AG04449 (cell line): ENCODE data around the gene WWTR1.
A peak's percentile ranks its signal among the peaks of the same experiment; 100 is the strongest.

Source experiments
- CTCF ChIA-PET: fragments of 350-600 bp; formaldehyde crosslinking; extraction: SDS; loops from one replicate; lab custom pipeline; 2021; ENCODE audit warnings: antibody characterized with exemption; lab: Yijun Ruan, JAX
- POLR2A ChIA-PET: fragments of 400-600, 350-600 bp; formaldehyde crosslinking; extraction: SDS; loops from one replicate; lab custom pipeline; 2020; ENCODE audit warnings: antibody characterized with exemption, inconsistent platforms; lab: Yijun Ruan, JAX
- DNase-seq: peaks from one replicate; pipeline ENCODE4 v3.0.0-alpha.2; 2010; ENCODE audit warnings: low read depth, low spot score
- H3K4me3 ChIP-seq: 2 replicates; pipeline ENCODE4 v1.5.1; 2011; ENCODE audit warnings: low read depth, mild to moderate bottlenecking, control low read depth, low read length
- TF ChIP-seq, protein P1 (sequence below): IDR thresholded peaks from one replicate; pipeline ENCODE4 v1.5.1; 2011; ENCODE audit warnings: mild to moderate bottlenecking, moderate library complexity, low read length, control low read depth, inconsistent platforms; ENCODE audit not compliant: insufficient read depth; ENCODE audit errors: missing control alignments

WWTR1 gene

DNA sequence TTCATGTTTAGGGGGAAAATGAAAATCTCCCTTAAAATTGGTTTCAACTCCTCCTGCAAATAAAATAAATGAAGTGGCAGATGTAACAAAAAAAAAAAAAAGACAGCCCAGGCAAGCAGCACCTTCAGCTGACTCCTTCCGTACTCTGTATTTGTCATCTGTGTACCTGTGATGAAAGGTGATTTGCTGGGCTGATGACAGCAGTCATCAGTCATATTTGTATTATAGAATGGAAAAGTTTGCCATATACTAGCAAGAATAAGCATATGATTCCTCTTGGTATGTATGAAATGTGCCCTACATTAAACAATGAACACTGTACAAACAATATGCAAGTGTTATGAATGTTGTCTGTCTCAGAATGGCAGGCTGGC lies 44.1 kb upstream of the WWTR1 start:
- CTCF ChIA-PET, result interaction anchor here (1.2 to 5.3 kb wide), 2 partner anchors 13 to 15 kb away, joined by 4 to 45 read pairs; no protein-coding TSS in a partner anchor

DNA sequence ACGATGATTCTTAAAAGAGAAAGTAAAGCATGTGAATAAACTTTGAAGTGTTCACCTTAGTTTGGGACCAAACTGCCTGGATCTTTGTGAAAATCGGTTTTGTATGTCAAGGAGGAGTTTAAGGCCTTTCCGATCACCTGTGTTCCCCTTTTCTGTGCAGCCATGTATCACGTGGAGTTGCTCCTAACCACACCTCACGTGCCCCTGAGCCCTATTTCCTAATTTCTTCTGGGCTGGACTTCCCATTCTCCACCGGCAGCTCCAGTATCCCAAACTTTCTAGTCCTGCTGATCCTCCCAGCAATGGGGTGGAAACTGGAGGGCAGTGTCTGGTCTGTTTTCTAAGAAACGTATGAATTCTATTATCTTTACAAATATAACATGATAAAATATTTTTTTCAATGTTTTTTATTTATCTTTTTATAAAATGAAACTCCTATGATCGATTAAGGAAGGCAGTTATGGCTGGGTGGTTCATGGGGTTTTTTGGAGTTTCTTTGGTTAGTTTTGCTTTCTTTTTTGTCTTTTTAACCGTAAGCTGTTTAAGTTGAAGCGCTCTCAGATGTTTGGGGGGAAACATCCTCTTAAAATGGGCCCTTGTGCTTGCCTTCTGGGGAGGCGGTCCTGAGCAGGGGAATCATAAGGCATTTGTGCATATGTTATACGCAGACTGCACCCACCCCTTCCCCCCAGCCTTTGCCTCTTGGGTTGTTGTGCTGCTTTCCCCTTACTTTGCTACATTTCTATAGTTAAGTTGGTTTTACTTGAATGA lies 43.6 kb upstream of the WWTR1 start:
- peak overlapping the region; percentile 30 for H3K4me3 ChIP-seq
- TF ChIP-seq, protein P1, sequence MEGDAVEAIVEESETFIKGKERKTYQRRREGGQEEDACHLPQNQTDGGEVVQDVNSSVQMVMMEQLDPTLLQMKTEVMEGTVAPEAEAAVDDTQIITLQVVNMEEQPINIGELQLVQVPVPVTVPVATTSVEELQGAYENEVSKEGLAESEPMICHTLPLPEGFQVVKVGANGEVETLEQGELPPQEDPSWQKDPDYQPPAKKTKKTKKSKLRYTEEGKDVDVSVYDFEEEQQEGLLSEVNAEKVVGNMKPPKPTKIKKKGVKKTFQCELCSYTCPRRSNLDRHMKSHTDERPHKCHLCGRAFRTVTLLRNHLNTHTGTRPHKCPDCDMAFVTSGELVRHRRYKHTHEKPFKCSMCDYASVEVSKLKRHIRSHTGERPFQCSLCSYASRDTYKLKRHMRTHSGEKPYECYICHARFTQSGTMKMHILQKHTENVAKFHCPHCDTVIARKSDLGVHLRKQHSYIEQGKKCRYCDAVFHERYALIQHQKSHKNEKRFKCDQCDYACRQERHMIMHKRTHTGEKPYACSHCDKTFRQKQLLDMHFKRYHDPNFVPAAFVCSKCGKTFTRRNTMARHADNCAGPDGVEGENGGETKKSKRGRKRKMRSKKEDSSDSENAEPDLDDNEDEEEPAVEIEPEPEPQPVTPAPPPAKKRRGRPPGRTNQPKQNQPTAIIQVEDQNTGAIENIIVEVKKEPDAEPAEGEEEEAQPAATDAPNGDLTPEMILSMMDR, result no peak
- no peak for DNase-seq
- CTCF ChIA-PET, result interaction anchor here (1.2 to 5.3 kb wide), 3 partner anchors 12 to 170 kb away, joined by 3 to 45 read pairs (median 4); no protein-coding TSS in a partner anchor
- POLR2A ChIA-PET, result interaction anchor here (1.0 kb wide), 1 partner anchor 167 kb away, joined by 3 read pairs; no protein-coding TSS in a partner anchor

More for the DNA sequence above, 44.1 kb upstream of the WWTR1 start:
- POLR2A ChIA-PET, result interaction anchor here (1.0 kb wide), 1 partner anchor 168 kb away, joined by 3 read pairs; no protein-coding TSS in a partner anchor
- no peak for DNase-seq
- H3K4me3 ChIP-seq, result no peak overlapping the region; the same call in 1 of the 2 replicates
- TF ChIP-seq, protein P1, result no peak

DNA sequence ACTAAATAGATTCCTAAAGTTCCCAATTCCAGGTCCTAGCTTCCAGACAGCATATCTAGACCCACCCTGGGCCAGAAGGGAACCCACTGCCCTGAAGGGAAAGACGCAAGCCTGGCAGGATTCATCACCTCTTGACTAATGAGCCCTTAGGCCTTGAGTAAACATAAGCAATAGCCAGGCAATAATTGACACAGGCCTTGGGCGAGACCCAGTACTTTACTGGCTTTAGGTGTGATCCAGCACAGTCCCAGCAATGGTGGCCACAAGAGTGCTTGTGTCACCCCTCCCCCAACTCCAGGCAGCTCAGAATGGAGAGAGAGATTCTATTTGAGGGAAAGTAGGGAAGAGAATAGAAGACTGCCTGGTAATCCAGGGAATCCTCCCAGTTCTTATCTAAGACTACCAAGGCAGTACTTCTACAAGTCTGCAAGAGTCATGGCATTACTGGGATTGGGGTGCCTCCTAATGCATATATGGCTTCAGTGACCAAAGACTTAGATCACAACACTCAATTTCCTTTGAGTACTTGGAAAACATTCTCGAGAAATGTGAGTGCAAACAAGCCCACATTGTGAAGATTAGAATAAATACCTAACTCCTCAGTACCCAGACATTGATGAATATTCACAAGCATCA lies 30.4 kb upstream of the WWTR1 start:
- POLR2A ChIA-PET, result no interaction called here
- TF ChIP-seq, protein P1, result no peak
- no peak for DNase-seq
- H3K4me3 ChIP-seq, result no peak overlapping the region
- CTCF ChIA-PET, result interaction anchor here (1.4 to 2.1 kb wide), 2 partner anchors 13 to 28 kb away, joined by 3 to 4 read pairs; no protein-coding TSS in a partner anchor

GRCh38 chr3:149686996-149687395 lies 29.2 kb upstream of the WWTR1 start:
- TF ChIP-seq, protein P1, result no peak
- CTCF ChIA-PET, result interaction anchor here (1.0 to 1.5 kb wide), 3 partner anchors 9 to 84 kb away, joined by 3 read pairs; no protein-coding TSS in a partner anchor
- DNase-seq, result no peak
- no peak overlapping the region for H3K4me3 ChIP-seq
- POLR2A ChIA-PET, result no interaction called here

GRCh38 chr3:149678351-149678950 lies 20.6 kb upstream of the WWTR1 start:
- TF ChIP-seq, protein P1, result no peak
- H3K4me3 ChIP-seq, result no peak overlapping the region
- ChIA-PET CTCF (interaction anchor here (0.6 to 1.9 kb wide), 2 partner anchors 9 to 39 kb away, joined by 3 to 8 read pairs; no protein-coding TSS in a partner anchor), POLR2A (no interaction called here)
- no peak for DNase-seq
